ENCODE data around the gene STARD6. TPM values are rescaled to one million over a fixed set of nuclear protein-coding genes. Genes with fewer than 3 reads are reported as not detected.

STARD6 gene
- total RNA-seq, 1 experiment from 2014 or later, result not detected

DNA sequence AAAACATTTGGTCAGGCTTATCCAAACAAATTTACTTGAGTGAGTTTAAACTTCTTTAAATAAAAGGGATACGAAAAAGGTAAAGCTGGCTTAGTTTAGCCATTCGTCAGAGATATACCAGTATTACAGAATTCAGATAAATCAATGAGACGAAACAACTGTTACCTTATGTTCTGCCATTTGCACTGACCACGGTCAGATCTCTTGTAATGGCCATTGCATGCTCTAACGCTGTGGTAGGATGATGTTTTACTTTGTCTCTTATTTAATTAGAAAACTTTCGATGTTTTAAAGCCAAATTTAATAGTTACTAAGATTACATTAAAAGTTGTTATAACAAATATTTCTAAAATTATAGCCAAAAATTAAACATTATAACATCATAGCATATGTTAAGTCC is 1.6 kb upstream of the STARD6 start:
- no peak overlapping the region for H2AFZ ChIP-seq (ENCODE audit: low read length)
- H3K23me2 ChIP-seq (ENCODE audit: insufficient read length, low read depth, low read length, poor library complexity, severe bottlenecking), result peaks cover 11% of the 10 kb centered on the region
- peak overlapping the region; percentile 99 to 100 for H3K4me3 Mint-ChIP-seq
- H4K91ac ChIP-seq (ENCODE audit: insufficient read length, low read depth, low read length), result no peak overlapping the region
- H3K4ac ChIP-seq (ENCODE audit: low read depth, low read length), result no peak overlapping the region
- H3K27me3 ChIP-seq (ENCODE audit: insufficient read depth, low read length), result no peaks in the 10 kb centered on the region
- H3K14ac ChIP-seq (ENCODE audit: insufficient read depth, low read length), result no peak overlapping the region
- H3K9me3 ChIP-seq (ENCODE audit: control insufficient read depth, low read depth, low read length), result no peaks in the 10 kb centered on the region
- H3K4me1 ChIP-seq (ENCODE audit: insufficient read depth, low read length), result peaks cover 3% of the 10 kb centered on the region; the same call in 1 of the 2 replicates
- H3K79me2 ChIP-seq (ENCODE audit: insufficient read depth, low read length), result peaks cover 2% of the 10 kb centered on the region; the same call in 1 of the 2 replicates
- no CpG with 5 or more reads among the region's 6 CpGs for WGBS (ENCODE audit: extremely low coverage, insufficient read length, low lambda C conversion rate)
- H3T11ph ChIP-seq (ENCODE audit: low read length), result no peak overlapping the region
- no peak for DNase-seq
- H4K20me1 ChIP-seq (ENCODE audit: control insufficient read depth, insufficient read depth, insufficient read length), result no peaks in the 10 kb centered on the region
- no peak overlapping the region for H4K5ac ChIP-seq (ENCODE audit: insufficient read length, low read depth, low read length)
- H3K27me3 Mint-ChIP-seq (ENCODE audit: low read depth), result no peaks in the 10 kb centered on the region; the same call in 1 of the 2 replicates
- no peak overlapping the region for H3K9ac ChIP-seq (ENCODE audit: extremely low read depth, insufficient read length, low read length)
- H2BK5ac ChIP-seq (ENCODE audit: insufficient read length, low read length), result no peak overlapping the region
- H2AK5ac ChIP-seq (ENCODE audit: insufficient read length, low read length), result no peak overlapping the region
- H4K8ac ChIP-seq (replicated peaks; ENCODE audit: insufficient read length, low read depth, low read length), result no peak overlapping the region
- no peak overlapping the region for H3K56ac ChIP-seq (ENCODE audit: insufficient read length, low read depth, low read length)
- H3K27ac ChIP-seq (ENCODE audit: insufficient read length, low read depth, low read length), result no peak overlapping the region
- H2BK120ac ChIP-seq (ENCODE audit: low read depth, low read length, poor library complexity, severe bottlenecking), result no peak overlapping the region
- TF ChIP-seq, protein P1, sequence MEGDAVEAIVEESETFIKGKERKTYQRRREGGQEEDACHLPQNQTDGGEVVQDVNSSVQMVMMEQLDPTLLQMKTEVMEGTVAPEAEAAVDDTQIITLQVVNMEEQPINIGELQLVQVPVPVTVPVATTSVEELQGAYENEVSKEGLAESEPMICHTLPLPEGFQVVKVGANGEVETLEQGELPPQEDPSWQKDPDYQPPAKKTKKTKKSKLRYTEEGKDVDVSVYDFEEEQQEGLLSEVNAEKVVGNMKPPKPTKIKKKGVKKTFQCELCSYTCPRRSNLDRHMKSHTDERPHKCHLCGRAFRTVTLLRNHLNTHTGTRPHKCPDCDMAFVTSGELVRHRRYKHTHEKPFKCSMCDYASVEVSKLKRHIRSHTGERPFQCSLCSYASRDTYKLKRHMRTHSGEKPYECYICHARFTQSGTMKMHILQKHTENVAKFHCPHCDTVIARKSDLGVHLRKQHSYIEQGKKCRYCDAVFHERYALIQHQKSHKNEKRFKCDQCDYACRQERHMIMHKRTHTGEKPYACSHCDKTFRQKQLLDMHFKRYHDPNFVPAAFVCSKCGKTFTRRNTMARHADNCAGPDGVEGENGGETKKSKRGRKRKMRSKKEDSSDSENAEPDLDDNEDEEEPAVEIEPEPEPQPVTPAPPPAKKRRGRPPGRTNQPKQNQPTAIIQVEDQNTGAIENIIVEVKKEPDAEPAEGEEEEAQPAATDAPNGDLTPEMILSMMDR (conservative IDR thresholded peaks at IDR 0.05), result no peak
- no peak overlapping the region for H2BK15ac ChIP-seq (ENCODE audit: low read depth, low read length)
- H3K18ac ChIP-seq (ENCODE audit: insufficient read length, low read depth, low read length), result no peak overlapping the region
- no peak overlapping the region for H2BK12ac ChIP-seq (ENCODE audit: insufficient read length, low read depth, low read length)
- no peaks in the 10 kb centered on the region; a peak in 2 of 5 replicates for H3K9me3 Mint-ChIP-seq
- no peak overlapping the region for H2BK20ac ChIP-seq (ENCODE audit: low read depth, low read length, poor library complexity, severe bottlenecking)
- H3K23ac ChIP-seq (ENCODE audit: insufficient read length, low read depth, low read length), result no peak overlapping the region
- peaks cover 23 to 28% of the 10 kb centered on the region in 2 experiments for H3K4me1 Mint-ChIP-seq
- H3K36me3 Mint-ChIP-seq (ENCODE audit: insufficient read depth in 1 of 3, low read depth in 3 of 3), result peaks cover 13 to 30% (median 24%) of the 10 kb centered on the region in 3 experiments; a peak in 6 of 7 replicates
- no peaks in the 10 kb centered on the region for H3K79me1 ChIP-seq (ENCODE audit: insufficient read depth, low read depth, low read length, poor library complexity, severe bottlenecking)
- H3K27ac Mint-ChIP-seq, result no peak overlapping the region
- H3K4me2 ChIP-seq (ENCODE audit: insufficient read depth, insufficient read length, low read length), result peak overlapping the region; percentile 98

All from H9 (cell line).